Measurements from ENCODE around the gene MACO1. TPM values are rescaled to one million over a fixed set of nuclear protein-coding genes. Genes with fewer than 3 reads are reported as not detected.

MACO1 gene
- total and polyA plus RNA-seq, 9 of the 15 experiments (the other 6 are each of a cell fraction or from before 2014, with no cell fraction given) = 4.6 to 28.4 (median 21.7) TPM

- TF ChIP-seq CHD7 (IDR thresholded peaks at IDR 0.05; ENCODE audit: low read depth, low read length) = no peak
- TF ChIP-seq CHCHD3 (CRISPR knock-in tag; IDR thresholded peaks at IDR 0.05) = no peak
- no peak for TF ChIP-seq GTF2F1 (IDR thresholded peaks at IDR 0.05; ENCODE audit: low read depth, low read length)
- no peak for TF ChIP-seq GTF2A2 (tag; IDR thresholded peaks at IDR 0.05)
- TF ChIP-seq BRD9 (IDR thresholded peaks at IDR 0.05; ENCODE audit: low read depth, partially characterized antibody) = no peak
- no peak for TF ChIP-seq CEBPG (CRISPR knock-in tag; IDR thresholded peaks at IDR 0.05)
- TF ChIP-seq CEBPG (tag; conservative IDR thresholded peaks at IDR 0.05 in 1 of 2, IDR thresholded peaks at IDR 0.05 in 1 of 2) = no peak
- TF ChIP-seq MNT (conservative IDR thresholded peaks at IDR 0.05) = no peak
- no peak for TF ChIP-seq TCFL5 (CRISPR knock-in tag; conservative IDR thresholded peaks at IDR 0.05)
- TF ChIP-seq ZNF12 (CRISPR knock-in tag; IDR thresholded peaks at IDR 0.05) = peak; percentile 100
- no peak for TF ChIP-seq ATF7 (IDR thresholded peaks at IDR 0.05)
- TF ChIP-seq ZNF224 (CRISPR knock-in tag; IDR thresholded peaks at IDR 0.05) = no peak
- no peak for TF ChIP-seq FOXO4 (CRISPR knock-in tag; IDR thresholded peaks at IDR 0.05)
- TF ChIP-seq ARID1B (IDR thresholded peaks at IDR 0.05) = no peak
These were observed 94.6 kb downstream of the MACO1 start (continued) for GRCh38 chr1:25525361-25525688.

All from K562 (cell line).